ENCODE measurements around the gene GLO1.
"Not testable (repeated sequence)": the region's sequence is repeated elsewhere in the genome, so short reads cannot be mapped to it uniquely, and the experiment has no call there.

Gene GLO1

GRCh38 chr6:38703949-38704590 is 1.1 kb upstream of the GLO1 start:
- DNase-seq, result no peak

- DNase-seq, result no peak
These were observed 1.4 kb downstream of the GLO1 start for GRCh38 chr6:38701551-38701950.

GRCh38 chr6:38699702-38700101 is 3.2 kb downstream of the GLO1 start:
- not testable (repeated sequence) for DNase-seq

GRCh38 chr6:38697846-38698245 is 5.1 kb downstream of the GLO1 start:
- no peak for DNase-seq

- no peak for DNase-seq
These were observed 6.6 kb downstream of the GLO1 start for GRCh38 chr6:38696345-38696744.

- DNase-seq, result no peak
These were observed 7.0 kb downstream of the GLO1 start for GRCh38 chr6:38695933-38696332.

GRCh38 chr6:38695227-38695900 is 7.6 kb downstream of the GLO1 start:
- DNase-seq, result no peak

- peak in 1 of 2 experiments; percentile 6 for DNase-seq
These were observed 14.3 kb downstream of the GLO1 start for GRCh38 chr6:38688579-38689087.

GRCh38 chr6:38687549-38687948 is 15.4 kb downstream of the GLO1 start:
- no peak for DNase-seq

- no peak for DNase-seq
These were observed 15.9 kb downstream of the GLO1 start for GRCh38 chr6:38687043-38687353.

GRCh38 chr6:38686270-38687042 is 16.5 kb downstream of the GLO1 start:
- DNase-seq, result no peak

- DNase-seq, result no peak
These were observed 18.0 kb downstream of the GLO1 start for GRCh38 chr6:38684904-38685303.

- no peak for DNase-seq
These were observed 18.7 kb downstream of the GLO1 start for GRCh38 chr6:38684237-38684636.

- DNase-seq, result no peak
These were observed 21.1 kb downstream of the GLO1 start for GRCh38 chr6:38681850-38682249.

- DNase-seq, result no peak
These were observed 23.3 kb downstream of the GLO1 start for GRCh38 chr6:38679668-38680067.

- DNase-seq, result no peak
These were observed 24.7 kb downstream of the GLO1 start for GRCh38 chr6:38678178-38678760.

- no peak for DNase-seq
These were observed 25.9 kb downstream of the GLO1 start for GRCh38 chr6:38676974-38677544.

- DNase-seq, result no peak
These were observed 26.5 kb downstream of the GLO1 start for GRCh38 chr6:38676236-38676973.

- DNase-seq, result no peak
These were observed 29.4 kb downstream of the GLO1 start for GRCh38 chr6:38673397-38674165.

GRCh38 chr6:38671885-38672467 is 31.0 kb downstream of the GLO1 start:
- DNase-seq, result peak; percentile 46 to 47
